PFSK-1 (cell line): ENCODE measurements around the gene TWF2.

ENCODE experiments used
- FOXP2 ChIP-seq: optimal IDR thresholded peaks from 2 replicates; pipeline ENCODE3; 2011; ENCODE audit warnings: borderline replicate concordance, control low read depth, inconsistent platforms; ENCODE audit not compliant: insufficient read depth; ENCODE audit errors: extremely low read length, extremely low read depth
- POLR2AphosphoS5 ChIP-seq: IDR thresholded peaks from 2 replicates; pipeline ENCODE4 v1.6.1; 2012; ENCODE audit warnings: low read depth, mild to moderate bottlenecking, control low read depth, low read length, moderate library complexity
- REST ChIP-seq, 2 experiments: IDR thresholded peaks; 2 replicates each; pipeline versions ENCODE4 v1.6.1 to v1.8.0; 2011 to 2012; ENCODE audit warnings: low read depth in 2 of 2, low read length in 2 of 2, control low read depth in 1 of 2, inconsistent platforms in 1 of 2, mild to moderate bottlenecking in 1 of 2, moderate library complexity in 1 of 2; ENCODE audit not compliant: insufficient read depth in 1 of 2
- SIN3A ChIP-seq: IDR thresholded peaks from 2 replicates; pipeline ENCODE4 v1.6.1; 2012; ENCODE audit warnings: mild to moderate bottlenecking, low read length, moderate library complexity, borderline replicate concordance; ENCODE audit not compliant: insufficient read depth
- TAF1 ChIP-seq: IDR thresholded peaks from 2 replicates; pipeline ENCODE4 v1.6.1; 2012; ENCODE audit warnings: low read length, control low read depth, borderline replicate concordance; ENCODE audit not compliant: insufficient read depth

- TF ChIP-seq POLR2AphosphoS5 = no peak
- no peak for TF ChIP-seq TAF1
- no peak for TF ChIP-seq REST (IDR thresholded peaks at IDR 0.05; ENCODE audit: insufficient read depth in 1 of 2, low read depth in 2 of 2, low read length in 2 of 2)
- TF ChIP-seq SIN3A = no peak
- TF ChIP-seq FOXP2 = no peak
These were observed 43.1 kb downstream of the TWF2 start for GRCh38 chr3:52195823-52196331.
